ENCODE results near the gene NDUFA13. TPM values are rescaled to one million over a fixed set of nuclear protein-coding genes. Genes with fewer than 3 reads are reported as not detected.

The NDUFA13 gene
- polyA plus RNA-seq, 1 donor from 2014 or later = 266 TPM

DNA sequence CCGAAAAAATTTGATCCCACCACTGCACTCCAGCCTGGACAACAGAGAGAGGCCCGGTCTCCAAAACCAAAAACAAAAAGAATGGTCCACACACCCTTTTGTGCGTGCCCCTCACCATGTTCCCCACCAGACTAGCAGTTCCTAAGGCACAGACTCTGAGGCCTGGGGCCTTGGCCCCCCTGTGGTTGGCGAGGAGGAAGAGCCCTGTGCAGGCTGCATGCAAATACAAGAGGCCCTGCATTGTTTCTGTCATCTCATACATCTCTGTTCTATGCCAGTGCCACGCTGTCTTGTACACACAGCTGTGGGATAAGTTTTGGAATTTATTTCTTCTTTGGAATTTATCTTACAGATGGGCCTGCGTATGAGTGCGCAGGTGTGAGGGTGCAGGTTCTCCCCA lies 8.0 kb downstream of the NDUFA13 start:
- Histone ChIP-seq H2AFZ (ENCODE audit: low read depth, low read length) (no peak overlapping the region), H3K9ac (ENCODE audit: low read length) (no peak overlapping the region), H3K27me3 (ENCODE audit: insufficient read depth, low read depth, low read length) (no peaks in the 10 kb centered on the region), H4K20me1 (ENCODE audit: insufficient read depth) (no peaks in the 10 kb centered on the region), H3K36me3 (ENCODE audit: insufficient read depth, low read length) (no peaks in the 10 kb centered on the region), H3F3A (ENCODE audit: insufficient read depth, low read length, poor library complexity, severe bottlenecking) (no peaks in the 10 kb centered on the region), H3K9me2 (ENCODE audit: insufficient read depth, low read length) (no peaks in the 10 kb centered on the region), H3K4me2 (ENCODE audit: low read length) (no peak overlapping the region), H3K27ac (ENCODE audit: low read length) (no peak overlapping the region), H3K79me2 (replicated peaks; ENCODE audit: insufficient read depth, low read length) (peaks cover 13% of the 10 kb centered on the region), H3K9me3 (ENCODE audit: low read length) (no peaks in the 10 kb centered on the region), H3K4me3 (ENCODE audit: low read length) (no peak overlapping the region)
- TF ChIP-seq, protein P1, sequence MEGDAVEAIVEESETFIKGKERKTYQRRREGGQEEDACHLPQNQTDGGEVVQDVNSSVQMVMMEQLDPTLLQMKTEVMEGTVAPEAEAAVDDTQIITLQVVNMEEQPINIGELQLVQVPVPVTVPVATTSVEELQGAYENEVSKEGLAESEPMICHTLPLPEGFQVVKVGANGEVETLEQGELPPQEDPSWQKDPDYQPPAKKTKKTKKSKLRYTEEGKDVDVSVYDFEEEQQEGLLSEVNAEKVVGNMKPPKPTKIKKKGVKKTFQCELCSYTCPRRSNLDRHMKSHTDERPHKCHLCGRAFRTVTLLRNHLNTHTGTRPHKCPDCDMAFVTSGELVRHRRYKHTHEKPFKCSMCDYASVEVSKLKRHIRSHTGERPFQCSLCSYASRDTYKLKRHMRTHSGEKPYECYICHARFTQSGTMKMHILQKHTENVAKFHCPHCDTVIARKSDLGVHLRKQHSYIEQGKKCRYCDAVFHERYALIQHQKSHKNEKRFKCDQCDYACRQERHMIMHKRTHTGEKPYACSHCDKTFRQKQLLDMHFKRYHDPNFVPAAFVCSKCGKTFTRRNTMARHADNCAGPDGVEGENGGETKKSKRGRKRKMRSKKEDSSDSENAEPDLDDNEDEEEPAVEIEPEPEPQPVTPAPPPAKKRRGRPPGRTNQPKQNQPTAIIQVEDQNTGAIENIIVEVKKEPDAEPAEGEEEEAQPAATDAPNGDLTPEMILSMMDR (IDR thresholded peaks at IDR 0.05; ENCODE audit: poor library complexity, severe bottlenecking) = no peak
- TF ChIP-seq SMC3 (conservative IDR thresholded peaks at IDR 0.05; ENCODE audit: poor library complexity) (no peak), RAD21 (conservative IDR thresholded peaks at IDR 0.05) (no peak), MXI1 (conservative IDR thresholded peaks at IDR 0.05; ENCODE audit: poor library complexity, severe bottlenecking) (no peak), EP300 (conservative IDR thresholded peaks at IDR 0.05; ENCODE audit: poor library complexity, severe bottlenecking) (no peak), TAF1 (IDR thresholded peaks at IDR 0.05; ENCODE audit: low read depth) (no peak), POLR2AphosphoS5 (IDR thresholded peaks at IDR 0.05) (no peak), EZH2 (IDR thresholded peaks at IDR 0.05; ENCODE audit: borderline replicate concordance, insufficient read depth, low read length, poor library complexity, severe bottlenecking) (no peak)
- TF ChIP-seq, protein P2, sequence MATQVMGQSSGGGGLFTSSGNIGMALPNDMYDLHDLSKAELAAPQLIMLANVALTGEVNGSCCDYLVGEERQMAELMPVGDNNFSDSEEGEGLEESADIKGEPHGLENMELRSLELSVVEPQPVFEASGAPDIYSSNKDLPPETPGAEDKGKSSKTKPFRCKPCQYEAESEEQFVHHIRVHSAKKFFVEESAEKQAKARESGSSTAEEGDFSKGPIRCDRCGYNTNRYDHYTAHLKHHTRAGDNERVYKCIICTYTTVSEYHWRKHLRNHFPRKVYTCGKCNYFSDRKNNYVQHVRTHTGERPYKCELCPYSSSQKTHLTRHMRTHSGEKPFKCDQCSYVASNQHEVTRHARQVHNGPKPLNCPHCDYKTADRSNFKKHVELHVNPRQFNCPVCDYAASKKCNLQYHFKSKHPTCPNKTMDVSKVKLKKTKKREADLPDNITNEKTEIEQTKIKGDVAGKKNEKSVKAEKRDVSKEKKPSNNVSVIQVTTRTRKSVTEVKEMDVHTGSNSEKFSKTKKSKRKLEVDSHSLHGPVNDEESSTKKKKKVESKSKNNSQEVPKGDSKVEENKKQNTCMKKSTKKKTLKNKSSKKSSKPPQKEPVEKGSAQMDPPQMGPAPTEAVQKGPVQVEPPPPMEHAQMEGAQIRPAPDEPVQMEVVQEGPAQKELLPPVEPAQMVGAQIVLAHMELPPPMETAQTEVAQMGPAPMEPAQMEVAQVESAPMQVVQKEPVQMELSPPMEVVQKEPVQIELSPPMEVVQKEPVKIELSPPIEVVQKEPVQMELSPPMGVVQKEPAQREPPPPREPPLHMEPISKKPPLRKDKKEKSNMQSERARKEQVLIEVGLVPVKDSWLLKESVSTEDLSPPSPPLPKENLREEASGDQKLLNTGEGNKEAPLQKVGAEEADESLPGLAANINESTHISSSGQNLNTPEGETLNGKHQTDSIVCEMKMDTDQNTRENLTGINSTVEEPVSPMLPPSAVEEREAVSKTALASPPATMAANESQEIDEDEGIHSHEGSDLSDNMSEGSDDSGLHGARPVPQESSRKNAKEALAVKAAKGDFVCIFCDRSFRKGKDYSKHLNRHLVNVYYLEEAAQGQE (IDR thresholded peaks at IDR 0.05; ENCODE audit: borderline replicate concordance) = no peak

DNA sequence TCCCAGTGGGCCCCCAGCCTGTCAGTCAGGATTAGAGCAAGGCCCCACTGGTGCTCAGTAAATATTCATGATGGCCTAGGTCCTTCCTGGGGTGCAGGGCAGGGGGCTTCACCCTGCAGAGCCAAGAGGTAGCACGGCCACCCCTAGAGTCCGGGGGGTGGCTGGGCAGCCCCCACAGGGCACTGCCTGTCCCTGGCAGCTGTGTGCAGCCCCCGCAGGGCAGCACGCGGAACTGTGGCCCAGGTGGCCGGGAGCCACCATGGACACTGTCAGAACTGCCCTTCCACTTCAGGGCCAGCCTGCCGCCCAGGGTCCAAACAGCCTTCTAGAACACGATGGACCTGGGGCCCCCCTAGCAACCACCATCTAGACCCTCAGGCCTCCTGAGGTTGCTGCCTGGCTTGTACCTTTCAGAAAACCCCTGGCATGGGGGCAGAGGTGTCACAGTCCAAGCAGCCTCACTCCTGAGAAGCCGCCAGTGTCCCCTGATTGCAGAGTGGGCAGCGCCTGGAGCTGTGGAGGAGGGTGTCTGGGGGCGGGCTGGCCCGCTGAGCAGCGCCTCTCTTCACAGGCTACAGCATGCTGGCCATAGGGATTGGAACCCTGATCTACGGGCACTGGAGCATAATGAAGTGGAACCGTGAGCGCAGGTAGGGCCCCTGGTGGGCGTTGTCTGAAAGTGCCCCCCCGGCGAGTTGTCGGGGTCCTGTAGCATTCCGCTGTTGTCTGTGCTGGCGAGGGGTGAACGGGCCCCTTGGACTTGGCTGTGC lies 9.8 kb downstream of the NDUFA13 start:
- TF ChIP-seq EZH2 (IDR thresholded peaks at IDR 0.05; ENCODE audit: borderline replicate concordance, insufficient read depth, low read length, poor library complexity, severe bottlenecking) (no peak), EP300 (conservative IDR thresholded peaks at IDR 0.05; ENCODE audit: poor library complexity, severe bottlenecking) (no peak), SMC3 (conservative IDR thresholded peaks at IDR 0.05; ENCODE audit: poor library complexity) (no peak)
- TF ChIP-seq, protein P2 (IDR thresholded peaks at IDR 0.05; ENCODE audit: borderline replicate concordance) = no peak
- TF ChIP-seq, protein P1 (IDR thresholded peaks at IDR 0.05; ENCODE audit: poor library complexity, severe bottlenecking) = no peak
- peaks cover 7% of the 10 kb centered on the region for H3K79me2 ChIP-seq (replicated peaks; ENCODE audit: insufficient read depth, low read length)
- no peak overlapping the region for H3K4me3 ChIP-seq (ENCODE audit: low read length)
- no peaks in the 10 kb centered on the region for H4K20me1 ChIP-seq (ENCODE audit: insufficient read depth)
- no peaks in the 10 kb centered on the region for H3K27me3 ChIP-seq (ENCODE audit: insufficient read depth, low read depth, low read length)
- H3K27ac ChIP-seq (ENCODE audit: low read length) = no peak overlapping the region
- no peaks in the 10 kb centered on the region for H3K9me2 ChIP-seq (ENCODE audit: insufficient read depth, low read length)
- H3K9ac ChIP-seq (ENCODE audit: low read length) = no peak overlapping the region
- no peaks in the 10 kb centered on the region for H3K36me3 ChIP-seq (ENCODE audit: insufficient read depth, low read length)
- no peaks in the 10 kb centered on the region for H3K9me3 ChIP-seq (ENCODE audit: low read length)
- H2AFZ ChIP-seq (ENCODE audit: low read depth, low read length) = no peak overlapping the region
- H3K4me2 ChIP-seq (ENCODE audit: low read length) = no peak overlapping the region
- no peaks in the 10 kb centered on the region for H3F3A ChIP-seq (ENCODE audit: insufficient read depth, low read length, poor library complexity, severe bottlenecking)
